CD4-positive, alpha-beta T cell treated with Interleukin-6 for 4 hours (primary cell): Measurements from ENCODE around the gene ARID4B.
A peak's percentile ranks its signal among the peaks of the same experiment; 100 is the strongest.
"Not testable (repeated sequence)": the region's sequence is repeated elsewhere in the genome, so short reads cannot be mapped to it uniquely, and the experiment has no call there.

Experiments used
- DNase-seq: peaks from one replicate; pipeline ENCODE4 v3.0.0-alpha.2; 2020; ENCODE audit warnings: mixed read lengths

The ARID4B gene

DNA sequence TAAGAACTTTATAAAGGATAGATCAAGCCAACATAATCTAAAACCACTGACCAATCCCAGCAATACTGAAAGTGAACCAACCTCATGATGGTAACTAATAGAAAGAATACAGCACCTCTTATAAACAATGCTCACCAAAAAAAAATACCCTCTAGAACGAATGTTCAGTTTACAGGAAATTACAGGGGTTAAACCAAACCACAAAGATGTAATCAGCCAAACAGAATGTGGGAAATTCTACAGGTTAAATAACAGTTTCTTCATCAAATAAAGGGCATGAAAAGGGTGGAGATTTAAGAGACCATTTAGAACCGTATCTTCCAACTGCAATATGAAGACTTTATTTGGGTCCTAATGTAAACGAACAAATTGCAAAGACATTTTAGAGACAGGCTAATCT is 30.4 kb downstream of the ARID4B start:
- no peak for DNase-seq

DNA sequence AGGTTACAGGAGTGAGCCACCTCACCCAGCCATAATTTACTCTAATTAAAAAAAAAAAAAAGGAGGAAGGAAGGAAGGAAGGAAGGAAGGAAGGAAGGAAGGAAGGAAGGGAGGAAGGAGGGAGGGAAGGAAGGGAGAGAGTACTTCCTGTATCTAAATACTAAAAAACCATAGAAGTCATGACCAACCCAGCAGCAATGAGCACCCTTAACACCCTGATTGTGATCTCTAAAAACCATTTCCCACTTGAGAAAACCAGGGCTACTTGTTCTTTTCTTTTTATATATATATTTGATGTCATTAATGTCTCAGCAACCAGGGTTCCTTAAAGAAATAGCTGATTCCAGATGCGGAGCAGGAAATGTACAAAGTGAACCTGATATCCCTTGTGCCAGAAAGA is 31.2 kb downstream of the ARID4B start:
- no peak for DNase-seq

DNA sequence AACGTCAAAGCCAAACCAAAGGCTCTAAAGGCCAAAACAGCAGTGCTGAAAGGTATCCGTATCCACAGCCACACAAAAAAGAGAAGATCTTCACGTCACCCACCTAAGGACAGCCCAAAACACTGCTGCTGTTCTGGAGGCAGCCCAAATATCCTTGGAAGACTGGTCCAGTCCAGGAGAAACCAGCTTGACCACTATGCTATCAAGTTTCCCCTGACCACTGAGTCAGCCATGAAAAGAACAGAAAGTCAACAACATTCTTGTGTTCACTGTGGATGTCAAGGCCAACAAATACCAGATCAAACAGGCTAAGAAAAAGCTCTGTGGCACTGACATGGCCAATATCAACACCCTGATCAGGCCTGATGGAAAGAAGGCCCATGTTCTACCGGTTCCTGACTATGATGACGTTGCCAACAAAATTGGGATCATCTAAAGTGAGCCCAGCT is 32.1 kb downstream of the ARID4B start:
- DNase-seq, result no peak

DNA sequence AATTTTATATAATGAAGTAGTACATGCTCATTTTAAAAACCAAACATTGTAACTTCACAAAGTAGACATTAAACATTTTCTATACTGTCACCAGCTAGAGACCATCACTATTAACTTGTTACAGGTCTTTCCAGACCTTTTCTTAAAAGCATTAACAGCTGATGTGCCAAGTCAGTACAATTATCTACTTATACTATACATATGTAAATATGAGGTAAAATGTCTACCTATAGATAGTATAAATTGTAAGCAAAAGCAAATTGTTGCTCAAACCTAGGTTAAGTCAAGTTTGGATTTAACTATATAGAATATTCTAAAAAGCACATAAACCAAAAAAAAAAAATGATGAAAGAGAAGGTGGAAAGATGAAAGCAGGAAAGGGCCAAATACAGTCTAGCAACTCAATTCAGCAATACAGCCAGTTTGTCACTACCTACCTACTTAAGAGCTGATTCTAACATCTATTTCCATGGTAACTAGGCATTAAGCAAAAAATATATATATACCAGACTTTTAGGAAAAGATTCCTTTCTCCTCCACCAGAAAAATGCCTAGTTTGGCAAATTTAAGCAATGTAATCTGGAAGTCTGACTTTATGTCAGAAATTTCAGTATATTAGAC is 34.5 kb downstream of the ARID4B start:
- DNase-seq, result no peak

DNA sequence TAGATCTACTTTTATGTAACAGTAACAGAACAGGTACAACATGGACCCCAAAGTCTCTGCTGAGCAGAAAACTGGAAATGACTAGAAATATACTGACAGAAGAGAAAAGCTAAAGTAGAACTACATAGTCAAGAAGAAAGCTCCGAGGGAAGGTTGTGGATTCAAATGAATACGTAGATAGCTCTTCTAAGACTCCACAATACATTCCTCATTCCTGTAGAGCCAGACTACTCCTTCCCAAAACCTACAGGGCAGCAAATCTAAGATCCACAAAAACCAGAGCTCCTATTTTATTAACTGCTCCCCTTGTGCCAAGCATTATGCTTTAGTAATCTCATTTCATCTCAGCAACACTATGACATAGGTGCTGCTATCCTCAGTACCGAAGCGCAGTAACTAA is 35.2 kb downstream of the ARID4B start:
- DNase-seq, result no peak

DNA sequence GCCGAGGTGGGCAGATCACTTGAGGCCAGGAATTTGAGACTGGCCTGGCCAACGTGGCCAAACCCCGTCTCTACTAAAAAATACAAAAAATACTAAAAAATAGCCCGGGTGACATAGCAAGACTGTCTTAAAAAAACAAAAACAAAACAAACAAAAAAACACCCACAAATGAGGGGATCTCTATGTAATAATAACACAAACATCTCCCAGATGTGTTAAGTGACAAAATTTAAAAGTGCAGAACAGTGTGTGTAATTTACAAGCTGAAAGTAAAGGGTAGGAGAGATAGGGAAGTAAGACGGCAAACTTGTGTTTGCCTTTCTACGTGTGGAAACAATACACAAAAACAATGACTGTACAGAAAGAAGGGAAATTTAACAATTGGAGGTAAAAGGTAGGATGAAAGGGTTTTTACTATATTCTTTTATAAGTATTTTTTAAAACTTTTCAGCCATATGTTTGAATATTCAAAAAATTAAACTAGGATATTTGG is 36.3 kb downstream of the ARID4B start:
- DNase-seq, result no peak

DNA sequence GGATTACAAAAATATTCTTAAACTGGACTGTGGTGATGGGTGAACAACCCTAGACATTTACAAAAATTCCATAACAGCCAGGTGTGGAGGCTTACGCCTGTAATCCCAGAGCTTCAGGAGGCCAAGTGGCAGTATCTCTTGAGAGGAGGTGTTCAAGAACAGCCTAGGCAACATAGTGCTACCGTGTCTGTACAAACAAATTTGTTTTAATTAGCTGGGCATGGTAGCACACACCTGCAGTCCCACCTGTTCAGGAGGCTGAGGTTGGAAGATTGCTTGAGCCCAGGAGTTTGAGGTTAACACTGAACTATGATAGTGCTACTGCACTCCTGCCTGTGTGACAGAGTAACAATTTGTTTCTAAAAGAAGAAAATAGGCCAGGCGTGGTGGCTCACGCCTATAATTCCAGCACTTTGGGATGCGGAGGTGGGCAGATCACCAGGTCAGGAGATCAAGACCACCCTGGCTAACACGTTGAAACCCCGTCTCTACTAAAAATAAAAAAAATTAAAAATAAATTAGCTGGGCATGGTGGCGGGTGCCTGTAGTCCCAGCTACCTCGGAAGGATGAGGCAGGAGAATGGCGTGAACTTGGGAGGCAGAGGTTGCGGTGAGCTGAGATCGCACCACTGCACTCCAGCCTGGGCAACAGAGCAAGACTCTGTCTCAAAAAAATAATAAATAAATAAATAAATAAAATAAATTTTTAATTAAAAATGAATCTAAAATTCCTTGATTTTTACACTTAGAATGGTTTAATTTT is 37.1 kb downstream of the ARID4B start:
- no peak for DNase-seq

DNA sequence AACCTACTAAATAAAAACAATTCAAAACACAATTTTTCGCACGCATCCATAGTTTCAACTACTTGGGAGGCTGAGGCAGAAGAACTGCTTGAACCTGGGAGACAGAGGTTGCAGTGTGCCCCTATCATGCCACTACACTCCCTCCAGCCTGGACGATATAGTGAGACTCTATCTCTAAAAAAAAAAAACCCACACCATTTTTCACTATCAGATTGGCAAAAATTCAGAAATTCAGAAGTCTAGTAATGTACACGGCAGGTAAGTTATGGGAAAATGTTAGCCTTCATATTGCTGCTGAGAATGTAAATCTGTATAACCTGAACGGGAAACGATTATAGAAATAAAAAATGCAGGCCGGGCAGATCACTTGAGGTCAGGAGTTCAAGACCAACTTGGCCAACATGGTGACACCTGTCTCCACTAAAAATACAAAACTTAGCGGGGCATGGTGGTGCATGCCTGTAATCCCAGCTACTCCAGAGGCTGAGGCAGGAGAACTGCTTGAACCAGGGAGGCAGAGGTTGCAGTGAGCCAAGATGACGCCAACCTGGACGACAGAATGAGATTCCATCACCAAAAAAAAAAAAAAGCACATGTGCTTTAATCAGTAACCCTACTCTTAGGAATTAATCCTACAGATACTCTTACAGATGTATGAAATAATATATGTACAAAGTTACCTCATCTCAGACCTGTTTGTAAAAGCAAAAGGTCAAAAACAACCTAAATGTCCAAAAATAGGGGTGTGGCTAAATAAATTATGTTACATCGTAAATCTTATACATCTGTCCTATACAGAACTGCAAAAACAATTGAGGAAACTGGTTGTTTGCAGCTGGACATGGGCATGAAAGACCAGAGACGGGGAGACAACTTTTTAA is 37.9 kb downstream of the ARID4B start:
- DNase-seq, result no peak

DNA sequence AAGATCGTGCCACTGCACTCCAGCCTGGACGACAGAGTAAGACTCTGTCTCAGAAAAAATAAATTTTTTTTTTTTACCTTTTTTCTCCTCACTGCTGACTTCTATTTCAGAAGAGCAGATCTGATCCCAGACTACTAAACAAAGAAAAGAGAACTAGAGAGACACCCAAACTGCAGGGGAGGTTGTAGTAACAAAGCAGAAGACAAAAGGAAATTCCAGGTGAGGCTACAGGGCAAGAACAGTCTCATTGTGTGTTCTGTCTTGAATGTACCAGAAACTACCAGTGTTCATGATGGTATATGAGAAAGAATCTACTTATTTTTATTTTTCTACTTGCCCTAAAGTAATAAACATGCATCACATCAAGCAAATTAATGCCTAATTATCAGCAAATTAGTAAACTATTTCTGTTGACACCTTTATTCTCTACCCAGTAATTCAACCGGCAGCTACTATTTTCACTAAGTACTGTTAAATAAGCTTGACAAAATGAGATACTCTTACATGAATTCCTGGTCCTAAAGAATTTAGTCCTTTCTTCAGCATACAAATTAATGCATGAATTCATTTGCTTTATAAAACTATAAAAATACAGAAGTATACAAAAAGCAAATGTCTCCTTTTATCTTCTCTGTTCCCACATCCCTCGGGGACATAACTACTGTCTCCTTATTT is 40.6 kb downstream of the ARID4B start:
- no peak for DNase-seq

DNA sequence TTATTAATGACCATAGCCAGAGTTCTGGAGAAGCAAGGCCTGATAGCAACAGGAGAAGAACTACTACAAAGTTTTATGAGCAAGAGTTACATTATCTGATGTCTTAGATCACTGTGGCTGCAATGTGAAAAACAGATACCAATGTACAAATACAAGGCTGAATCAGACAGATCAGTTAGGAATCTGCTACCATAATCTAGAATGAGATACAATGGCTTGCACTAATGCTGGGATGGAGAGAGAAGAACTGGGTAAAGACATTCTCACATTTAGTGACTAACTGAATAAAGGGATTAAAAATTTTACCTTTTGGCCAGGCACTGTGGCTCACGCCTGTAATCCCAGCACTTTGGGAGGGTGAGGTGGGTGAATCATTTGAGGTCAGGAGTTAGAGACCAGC is 41.3 kb downstream of the ARID4B start:
- no peak for DNase-seq

DNA sequence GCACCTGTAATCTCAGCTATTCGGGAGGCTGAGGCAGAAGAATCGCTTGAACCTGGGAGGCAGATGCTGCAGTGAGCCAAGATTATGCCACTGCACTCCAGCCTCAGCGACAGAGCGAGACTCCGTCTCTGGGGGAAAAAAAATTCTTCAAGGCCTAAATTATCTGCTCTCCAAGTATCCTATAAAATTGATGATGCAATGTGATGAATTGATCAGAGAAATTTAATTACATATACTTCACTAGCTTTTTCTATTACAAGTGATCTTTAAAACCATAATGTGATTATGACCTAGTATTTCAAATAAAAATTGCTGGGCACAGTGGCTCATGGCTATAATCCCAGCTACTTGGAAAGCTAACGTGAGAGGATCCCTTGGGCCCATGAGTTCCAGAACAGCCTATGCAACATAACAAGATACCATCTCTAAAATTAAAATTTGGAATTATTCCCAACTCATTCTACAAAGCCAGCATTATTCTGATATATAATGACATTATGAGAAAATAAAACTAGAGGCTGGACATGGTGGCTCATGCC is 43.7 kb downstream of the ARID4B start:
- DNase-seq, result no peak

DNA sequence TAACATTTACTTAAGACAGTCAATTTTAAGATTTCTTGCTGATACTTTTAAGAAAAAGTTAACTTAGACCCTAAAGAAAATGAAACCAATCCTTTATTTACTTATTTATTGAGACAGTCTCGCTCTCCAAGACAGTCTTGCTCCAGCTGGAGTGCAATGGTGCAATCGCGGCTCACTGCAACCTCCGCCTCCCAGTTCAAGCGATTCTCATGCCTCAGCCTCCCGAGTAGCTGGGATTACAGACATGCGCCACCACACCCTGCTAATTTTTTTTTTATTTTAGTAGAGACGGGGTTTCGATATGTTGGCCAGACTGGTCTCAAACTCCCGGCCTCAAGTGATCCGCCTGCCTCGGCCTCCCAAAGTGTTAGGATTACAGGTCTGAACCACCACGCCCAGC is 44.3 kb downstream of the ARID4B start:
- DNase-seq, result not testable (repeated sequence)

DNA sequence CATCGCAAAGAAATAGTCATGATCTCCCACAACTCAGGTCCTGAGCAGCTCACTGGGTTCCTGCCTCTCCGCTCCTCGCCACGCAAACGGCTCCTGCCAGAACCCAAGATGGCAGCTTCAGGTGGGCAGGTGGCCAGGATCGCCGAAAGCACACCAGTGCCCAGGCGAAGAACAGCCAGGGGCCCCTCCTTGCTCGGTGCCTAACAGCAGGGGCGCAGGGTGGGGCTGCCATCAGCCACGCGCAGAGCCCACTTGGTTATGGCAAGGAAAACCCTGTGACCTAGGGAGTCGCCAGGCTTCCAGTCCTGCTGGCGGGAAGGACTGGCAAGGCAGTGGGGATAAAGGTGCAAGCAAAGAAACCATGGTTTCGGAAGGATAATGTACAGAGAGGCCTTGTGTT is 47.5 kb downstream of the ARID4B start:
- DNase-seq, result no peak

DNA sequence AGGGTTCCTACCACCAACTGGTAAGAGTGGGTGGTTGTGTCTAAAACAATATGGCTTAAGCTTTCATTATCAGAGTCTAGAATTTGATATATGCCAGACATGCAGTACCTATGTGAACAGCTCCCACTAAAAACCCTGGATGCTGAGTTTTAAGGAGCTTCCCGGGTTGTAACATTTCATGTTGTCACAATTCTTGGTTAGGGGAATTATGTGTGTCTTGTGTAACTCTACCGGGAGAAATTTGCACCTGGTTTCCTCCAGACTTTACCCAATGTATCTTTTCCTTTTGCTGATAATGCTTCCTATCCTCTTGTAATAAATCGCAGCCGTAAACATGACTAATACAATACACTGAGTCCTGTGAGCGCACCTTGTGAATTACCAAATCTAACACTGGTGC is 48.3 kb downstream of the ARID4B start:
- no peak for DNase-seq

DNA sequence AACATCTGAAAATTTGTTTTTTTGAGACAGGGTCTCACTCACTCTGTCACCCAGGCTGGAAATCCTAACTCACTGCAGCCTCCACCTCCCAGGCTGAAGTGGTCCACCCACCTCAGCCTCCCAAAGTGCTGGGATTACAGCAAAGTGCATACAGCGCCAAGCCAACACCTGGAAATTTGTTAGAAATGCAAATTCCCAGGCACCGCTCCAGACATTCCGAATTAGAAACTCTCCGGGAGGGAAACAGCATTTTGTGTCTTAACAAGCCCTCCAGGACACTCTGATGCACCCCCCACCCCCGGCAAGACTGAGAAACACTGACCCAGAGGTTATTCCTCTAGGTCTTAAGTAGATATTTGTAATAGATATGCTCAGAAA is 49.1 kb downstream of the ARID4B start:
- no peak for DNase-seq

DNA sequence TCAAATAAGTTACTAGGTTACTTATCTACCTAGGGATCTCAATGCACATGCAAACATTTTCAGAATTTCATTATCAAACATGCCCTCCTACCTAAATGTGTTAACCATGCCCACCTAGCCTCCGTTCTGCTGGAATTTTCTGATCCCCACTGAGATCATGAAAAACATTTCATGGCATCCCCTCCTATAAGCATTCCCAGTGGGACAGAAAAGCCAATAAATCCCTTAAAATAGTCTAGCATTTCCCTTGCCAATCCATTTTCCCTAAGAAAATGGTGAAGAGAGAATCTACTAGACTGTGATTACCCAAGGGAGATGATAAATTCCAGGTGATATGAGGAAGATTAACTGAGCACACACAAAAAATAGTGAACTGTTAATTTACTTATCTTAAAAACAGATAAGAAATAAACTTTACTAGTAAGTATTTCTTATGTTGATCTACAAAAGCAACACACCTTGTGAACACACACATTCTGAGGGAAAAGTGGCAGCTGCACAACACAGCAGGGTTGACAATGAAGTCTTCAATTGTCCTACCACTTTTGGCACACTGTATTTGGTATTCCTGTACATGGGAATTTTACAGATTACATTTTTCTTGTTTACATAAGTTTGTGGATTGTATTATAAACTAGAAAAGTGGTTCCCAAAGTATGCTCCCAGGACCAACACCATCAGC is 49.6 kb downstream of the ARID4B start:
- DNase-seq, result no peak

DNA sequence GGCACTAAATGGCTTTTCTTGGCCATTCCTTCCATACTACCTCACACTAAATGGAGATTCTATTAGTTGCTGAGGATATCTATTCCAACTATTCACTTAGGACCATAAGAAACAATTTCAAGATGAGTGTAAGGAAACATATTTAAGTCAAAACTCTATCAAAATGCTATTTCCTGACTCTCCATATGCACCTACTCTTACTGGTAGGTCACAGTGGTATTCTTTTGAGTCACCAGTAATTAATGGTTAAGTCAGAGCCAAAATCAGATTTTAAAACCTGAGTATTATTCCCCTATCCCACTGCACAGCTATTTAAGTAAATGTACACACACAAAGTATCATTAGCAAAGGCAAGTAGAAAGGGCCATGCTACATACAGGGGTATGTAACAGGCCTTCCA is 50.3 kb downstream of the ARID4B start:
- no peak for DNase-seq

DNA sequence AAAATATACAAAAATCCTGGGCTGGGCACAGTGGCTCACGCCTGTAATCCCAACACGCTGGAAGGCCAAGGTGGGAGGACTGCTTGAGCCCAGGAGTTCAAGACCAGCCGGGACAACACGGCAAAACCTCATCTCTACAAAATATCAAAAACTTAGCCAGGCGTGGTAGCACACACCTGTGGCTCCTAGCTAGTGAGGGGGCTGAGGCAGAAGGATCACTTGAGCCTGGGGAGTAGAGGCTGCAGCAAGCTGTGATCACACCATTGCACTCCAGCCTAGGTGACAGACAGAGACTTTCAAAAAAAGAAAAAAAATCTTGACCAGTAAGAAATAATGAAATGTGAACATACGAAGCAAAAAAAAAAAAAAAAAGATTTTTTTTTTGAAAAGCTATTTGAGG is 52.1 kb downstream of the ARID4B start:
- DNase-seq, result no peak

DNA sequence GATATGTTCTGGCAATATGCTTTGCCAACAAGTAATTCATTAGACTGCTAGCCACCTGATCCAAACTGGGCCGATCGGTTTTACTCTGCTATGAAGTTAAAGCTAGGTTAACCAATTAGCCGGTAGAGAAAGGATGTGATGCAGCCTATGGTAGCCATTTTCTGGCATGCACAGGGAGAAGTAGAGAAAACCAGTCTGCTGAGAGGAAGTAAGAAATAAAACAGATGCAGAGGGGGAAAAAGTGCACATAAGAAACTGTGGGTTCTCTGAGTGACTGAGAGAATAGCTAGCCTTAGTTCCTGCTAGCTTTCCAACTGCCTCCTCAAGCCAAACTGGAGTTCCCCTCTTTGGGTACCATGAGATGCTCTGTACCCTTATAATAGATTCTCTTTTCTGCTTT is 52.8 kb downstream of the ARID4B start:
- DNase-seq, result peak; percentile 21

DNA sequence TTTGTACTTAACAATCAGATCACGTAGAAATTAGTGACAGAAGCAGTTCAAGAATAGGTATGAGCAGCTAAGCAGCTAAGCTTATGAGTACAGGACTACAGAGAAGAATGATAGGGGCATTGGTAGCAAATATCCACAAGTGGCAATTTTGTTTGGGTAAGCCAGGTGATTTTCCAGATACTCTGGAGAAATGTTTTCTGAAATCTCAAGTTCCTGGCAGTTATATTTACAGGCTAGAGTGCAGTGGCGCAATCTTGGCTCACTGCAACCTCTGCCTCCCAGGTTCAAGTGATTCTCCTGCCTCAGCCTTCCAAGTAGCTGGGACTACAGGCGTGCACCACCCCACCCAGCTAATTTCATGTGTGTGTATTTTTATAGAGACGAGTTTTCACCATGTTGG is 55.1 kb downstream of the ARID4B start:
- DNase-seq, result no peak

DNA sequence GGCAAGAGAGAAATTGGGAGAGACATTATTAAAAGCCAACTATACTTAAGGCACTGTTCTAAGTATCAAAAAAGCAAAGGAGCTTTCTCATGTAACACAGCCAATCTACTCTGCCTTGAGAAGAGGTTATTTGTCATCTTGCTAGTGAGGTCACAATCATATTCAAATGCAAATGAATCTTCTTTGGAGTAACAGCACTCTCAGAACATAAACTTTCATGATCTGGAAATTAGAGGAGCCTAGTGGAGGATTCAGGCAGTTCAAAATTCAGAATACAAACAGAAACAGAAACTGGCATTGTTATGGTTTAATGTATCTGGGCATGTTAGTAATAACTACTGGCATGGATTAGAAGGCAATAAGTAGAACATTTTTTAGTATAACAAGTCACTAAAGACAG is 57.4 kb downstream of the ARID4B start:
- no peak for DNase-seq

DNA sequence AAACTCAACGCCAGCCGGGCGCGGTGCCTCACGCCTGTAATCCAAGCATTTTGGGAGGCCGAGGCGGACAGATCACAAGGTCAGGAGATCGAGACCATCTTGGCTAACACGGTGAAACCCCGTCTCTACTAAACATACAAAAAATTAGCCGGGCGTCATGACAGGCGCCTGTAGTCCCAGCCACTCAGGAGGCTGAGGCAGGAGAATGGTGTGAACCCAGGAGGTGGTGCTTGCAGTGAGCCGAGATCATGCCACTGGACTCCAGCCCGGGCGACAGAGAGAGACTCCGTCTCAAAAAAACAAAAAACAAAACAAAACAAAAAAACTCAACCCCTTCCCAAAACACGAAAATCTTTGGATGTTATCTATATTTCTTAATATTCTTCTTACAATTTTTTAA is 58.0 kb downstream of the ARID4B start:
- DNase-seq, result not testable (repeated sequence)
